ENCODE data around the gene ITGA3.

GRCh38 chr17:50021681-50022370, 34.1 kb upstream of the ITGA3 start:
- TF ChIP-seq POLR2A (IDR thresholded peaks at IDR 0.05; ENCODE audit: low read length) (no peak), GATA1 (IDR thresholded peaks at IDR 0.05; ENCODE audit: low read depth, low read length) (no peak)

All from erythroblast (primary cell).